ENCODE results near the gene VIPAS39. TPM values are rescaled to one million over a fixed set of nuclear protein-coding genes. Genes with fewer than 3 reads are reported as not detected.
A peak's percentile ranks its signal among the peaks of the same experiment; 100 is the strongest.

The VIPAS39 gene
- total and polyA plus RNA-seq, 2 of the 4 experiments (the other 2 are of a cell fraction), result 19.0 to 43.0 TPM

DNA sequence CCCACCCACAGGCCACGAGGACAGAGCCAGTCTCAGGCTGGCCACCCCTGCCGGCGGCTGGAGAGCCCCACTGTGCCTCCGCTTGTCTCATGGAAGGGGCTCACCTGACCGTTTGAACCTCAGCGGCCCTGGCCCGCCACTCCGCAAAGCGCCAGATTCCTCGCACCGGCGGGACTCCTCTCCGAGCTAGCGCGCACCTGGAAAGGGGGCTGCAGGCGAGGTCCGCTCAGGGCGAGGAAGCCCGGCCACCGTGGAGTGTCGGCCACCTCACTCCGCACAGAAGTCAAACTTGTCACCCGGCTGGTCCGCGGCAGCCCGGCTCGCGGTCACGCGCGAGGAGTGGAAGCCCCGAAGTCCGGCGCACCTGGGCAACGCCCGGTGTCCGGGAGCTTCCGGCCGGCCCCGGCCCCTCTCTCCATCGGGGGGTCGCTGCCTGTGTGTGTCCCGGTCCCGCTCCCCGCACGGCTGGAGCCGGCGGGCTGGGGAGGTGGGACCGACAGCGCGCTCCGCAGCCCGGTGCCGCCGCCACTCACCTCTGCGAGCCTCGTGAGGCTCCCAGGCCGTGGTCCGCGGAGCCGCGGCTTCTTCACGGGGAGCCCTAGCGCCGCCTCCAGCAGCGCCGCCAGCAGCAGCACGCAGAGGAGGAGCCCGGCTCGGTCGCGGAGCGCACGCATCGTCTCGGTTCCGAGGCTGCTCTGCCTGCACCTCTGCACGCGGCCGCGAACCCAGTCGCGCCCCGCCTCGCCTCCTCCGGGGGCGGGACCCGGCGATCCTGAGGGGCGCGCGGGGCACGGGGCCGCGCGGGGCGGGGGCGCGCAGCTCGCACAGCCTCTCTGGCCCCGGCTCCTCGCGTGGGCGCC lies 40.9 kb upstream of the VIPAS39 start, which contains the start of gene ISM2:
Gene ISM2, minus strand, starts transcription at position 697 of the 860 bp plus-strand sequence. Its CDS starts 23 bp downstream, at position 674.
- Histone ChIP-seq H3K56ac (ENCODE audit: extremely low read depth, insufficient read depth, low read length) (no peak within 1 kb of the TSS), H2AFZ (replicated peaks; ENCODE audit: low read length, poor library complexity) (peak within 1 kb of the TSS; percentile 79), H4K5ac (ENCODE audit: low read depth, low read length) (no peak within 1 kb of the TSS), H2AK5ac (ENCODE audit: low read depth, low read length) (no peak within 1 kb of the TSS), H3K4me2 (ENCODE audit: low read depth, low read length) (peak within 1 kb of the TSS; percentile 74), H3K14ac (replicated peaks; ENCODE audit: low read depth, low read length) (no peak within 1 kb of the TSS), H3K9ac (ENCODE audit: low read depth, low read length) (no peak within 1 kb of the TSS), H3K4me3 (ENCODE audit: insufficient read depth, low read depth, low read length) (peak within 1 kb of the TSS; percentile 41), H3K27ac (ENCODE audit: insufficient read depth, low read length) (no peak within 1 kb of the TSS), H3K4ac (ENCODE audit: low read depth, low read length) (no peak within 1 kb of the TSS), H2BK5ac (ENCODE audit: low read depth, low read length, poor library complexity, severe bottlenecking) (no peak within 1 kb of the TSS), H3K4me1 (ENCODE audit: control insufficient read depth, insufficient read depth, low read length) (no peaks in the 10 kb centered on the region), H2BK20ac (ENCODE audit: low read depth, low read length) (no peak within 1 kb of the TSS), H4K20me1 (ENCODE audit: insufficient read depth, low read length) (no peaks in the 10 kb centered on the region), H4K8ac (ENCODE audit: low read depth in 2 of 2, low read length in 2 of 2) (no peak within 1 kb of the TSS), H3K27me3 (ENCODE audit: control insufficient read depth, insufficient read depth, low read length) (peaks cover 27% of the 10 kb centered on the region), H3K9me3 (ENCODE audit: control insufficient read depth, insufficient read depth, low read length) (no peaks in the 10 kb centered on the region), H2BK120ac (ENCODE audit: low read depth, low read length) (no peak within 1 kb of the TSS), H3K9me1 (ENCODE audit: insufficient read depth, low read length) (no peaks in the 10 kb centered on the region), H3K23ac (ENCODE audit: low read depth, low read length) (0 out of 2 replicates have a peak within 1 kb of the TSS, but pooled peaks have one; percentile 76), H4K91ac (ENCODE audit: insufficient read depth, low read depth, low read length) (no peak within 1 kb of the TSS), H3K36me3 (ENCODE audit: control insufficient read depth, insufficient read depth, low read length) (no peaks in the 10 kb centered on the region), H2AK9ac (replicated peaks; ENCODE audit: low read depth, low read length, poor library complexity) (peak within 1 kb of the TSS; percentile 61), H2BK15ac (ENCODE audit: low read depth, low read length) (no peak within 1 kb of the TSS), H3K18ac (ENCODE audit: low read depth, low read length) (no peak within 1 kb of the TSS), H3K79me1 (ENCODE audit: low read depth in 1 of 2, low read length in 2 of 2) (no peaks in the 10 kb centered on the region)
- DNase-seq (peak; percentile 28), ATAC-seq (ENCODE audit: low read depth) (peak; percentile 93)
- 2% methylated on average over 54 of the region's 104 CpGs; no CpG with 5 or more reads in 1 of the 2 experiments for WGBS, 2 experiments (ENCODE audit: extremely low coverage in 2 of 2, insufficient read length in 1 of 2)
- BruUV-seq (replicated peaks), result no TSS peak
- intact Hi-C loops (cut with micrococcal nuclease) (no loop called here), dilution Hi-C loops (cut with HindIII; ENCODE audit: low sequenced_read_pairs, unreplicated experiment) (no loop called here), in situ Hi-C loops (cut with MboI; ENCODE audit: low sequenced_read_pairs) (no loop called here)
- ChIA-PET CTCF (interaction anchor here (1.1 kb wide), 1 partner anchor 8 kb away, joined by 3 read pairs; no protein-coding TSS in a partner anchor), POLR2A (ENCODE audit: unreplicated experiment) (no interaction called here)
- TF ChIP-seq CEBPB (IDR thresholded peaks at IDR 0.05; ENCODE audit: low read depth, low read length), result no peak
- no peak for TF ChIP-seq MXI1 (IDR thresholded peaks at IDR 0.05; ENCODE audit: borderline replicate concordance, low read depth, low read length)
- TF ChIP-seq, protein P1, sequence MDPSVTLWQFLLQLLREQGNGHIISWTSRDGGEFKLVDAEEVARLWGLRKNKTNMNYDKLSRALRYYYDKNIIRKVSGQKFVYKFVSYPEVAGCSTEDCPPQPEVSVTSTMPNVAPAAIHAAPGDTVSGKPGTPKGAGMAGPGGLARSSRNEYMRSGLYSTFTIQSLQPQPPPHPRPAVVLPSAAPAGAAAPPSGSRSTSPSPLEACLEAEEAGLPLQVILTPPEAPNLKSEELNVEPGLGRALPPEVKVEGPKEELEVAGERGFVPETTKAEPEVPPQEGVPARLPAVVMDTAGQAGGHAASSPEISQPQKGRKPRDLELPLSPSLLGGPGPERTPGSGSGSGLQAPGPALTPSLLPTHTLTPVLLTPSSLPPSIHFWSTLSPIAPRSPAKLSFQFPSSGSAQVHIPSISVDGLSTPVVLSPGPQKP (IDR thresholded peaks at IDR 0.05; ENCODE audit: borderline replicate concordance, low read depth, low read length), result no peak
- TF ChIP-seq MAZ (IDR thresholded peaks at IDR 0.05; ENCODE audit: borderline replicate concordance, low read depth, low read length), result no peak
- TF ChIP-seq MAFK (IDR thresholded peaks at IDR 0.05; ENCODE audit: low read depth, low read length), result no peak
- TF ChIP-seq, protein P2, sequence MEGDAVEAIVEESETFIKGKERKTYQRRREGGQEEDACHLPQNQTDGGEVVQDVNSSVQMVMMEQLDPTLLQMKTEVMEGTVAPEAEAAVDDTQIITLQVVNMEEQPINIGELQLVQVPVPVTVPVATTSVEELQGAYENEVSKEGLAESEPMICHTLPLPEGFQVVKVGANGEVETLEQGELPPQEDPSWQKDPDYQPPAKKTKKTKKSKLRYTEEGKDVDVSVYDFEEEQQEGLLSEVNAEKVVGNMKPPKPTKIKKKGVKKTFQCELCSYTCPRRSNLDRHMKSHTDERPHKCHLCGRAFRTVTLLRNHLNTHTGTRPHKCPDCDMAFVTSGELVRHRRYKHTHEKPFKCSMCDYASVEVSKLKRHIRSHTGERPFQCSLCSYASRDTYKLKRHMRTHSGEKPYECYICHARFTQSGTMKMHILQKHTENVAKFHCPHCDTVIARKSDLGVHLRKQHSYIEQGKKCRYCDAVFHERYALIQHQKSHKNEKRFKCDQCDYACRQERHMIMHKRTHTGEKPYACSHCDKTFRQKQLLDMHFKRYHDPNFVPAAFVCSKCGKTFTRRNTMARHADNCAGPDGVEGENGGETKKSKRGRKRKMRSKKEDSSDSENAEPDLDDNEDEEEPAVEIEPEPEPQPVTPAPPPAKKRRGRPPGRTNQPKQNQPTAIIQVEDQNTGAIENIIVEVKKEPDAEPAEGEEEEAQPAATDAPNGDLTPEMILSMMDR (conservative IDR thresholded peaks at IDR 0.05; ENCODE audit: low read depth, low read length), result no peak
- no peak for TF ChIP-seq FOS (IDR thresholded peaks at IDR 0.05; ENCODE audit: low read depth, low read length)
- no peak for TF ChIP-seq POLR2A (IDR thresholded peaks at IDR 0.05; ENCODE audit: low read depth, low read length)
- TF ChIP-seq RAD21 (IDR thresholded peaks at IDR 0.05; ENCODE audit: low read length), result no peak
